K562 (cell line): ENCODE measurements around the gene FANCI. TPM values are rescaled to one million over a fixed set of nuclear protein-coding genes. Genes with fewer than 3 reads are reported as not detected.

ENCODE experiments used
- ATAC-seq: fragments of 200-7000 bp; cut with Tn5 transposase; 3 replicates; pipeline ENCODE4 v1.9.1; 2020; ENCODE audit warnings: moderate library complexity
- BruUV-seq: library from RNA; stranded (reverse); fragments of 400-500 nt; replicated peaks from 2 replicates; lab custom pipeline; 2021; lab: Mats Ljungman, UMichigan
- CTCF ChIA-PET: fragments of 300-600 bp; formaldehyde crosslinking; extraction: SDS; loops from one replicate; lab custom pipeline; 2021; ENCODE audit warnings: low intra/inter-chr PET ratio; lab: Yijun Ruan, JAX
- POLR2A ChIA-PET: fragments of 300-600, 350-650 bp; sonication (Branson Sonifier 250); formaldehyde crosslinking; extraction: SDS; loops from one replicate; lab custom pipeline; 2021; ENCODE audit warnings: antibody characterized with exemption, inconsistent platforms; lab: Yijun Ruan, JAX
- DNase-seq, 4 experiments: peaks; one replicate each; pipeline versions ENCODE4 v3.0.0 to v3.0.0-alpha.2; 2011 to 2018; ENCODE audit warnings: low spot score in 3 of 4, mixed read lengths in 3 of 4; ENCODE audit errors: extremely low read depth in 1 of 4
- FAIRE-seq: peaks from 2 replicates; lab custom pipeline; 2011; peaks lifted over from hg19 to GRCh38; lab: Jason Lieb, UNC
- H2AFZ ChIP-seq: 2 replicates; pipeline ENCODE4 v1.6.0; 2011; ENCODE audit warnings: low read depth, low read length, control low read depth, inconsistent platforms
- H3K27ac ChIP-seq: fragments of 200-600 bp; 3 replicates; pipeline ENCODE4 v1.8.0; 2011; ENCODE audit warnings: low read depth, mild to moderate bottlenecking, control low read depth, inconsistent platforms, low read length, moderate library complexity, mixed read lengths; ENCODE audit errors: extremely low read depth
- H3K27me3 ChIP-seq, 2 experiments: fragments of 300-600 bp in 1 of 2; 2 replicates in 1 of 2; 3 replicates in 1 of 2; pipeline versions ENCODE4 v1.6.0 to v1.8.0; 2011; ENCODE audit warnings: inconsistent platforms in 2 of 2, low read length in 2 of 2, mild to moderate bottlenecking in 1 of 2, mixed read lengths in 1 of 2, moderate library complexity in 1 of 2; ENCODE audit not compliant: control insufficient read depth in 2 of 2, insufficient read depth in 2 of 2
- H3K36me3 ChIP-seq: fragments of 300-600 bp; 3 replicates; pipeline ENCODE4 v1.8.0; 2011; ENCODE audit warnings: mild to moderate bottlenecking, low read length, inconsistent platforms; ENCODE audit not compliant: control insufficient read depth, insufficient read depth
- H3K4me1 ChIP-seq, 2 experiments: fragments of 200-600 bp in 1 of 2; replicated peaks in 1 of 2; 2 replicates in 1 of 2; 3 replicates in 1 of 2; pipeline versions ENCODE4 v1.5.1 to v1.8.0; 2011; ENCODE audit warnings: inconsistent platforms in 2 of 2, low read length in 2 of 2, mild to moderate bottlenecking in 1 of 2, mixed read lengths in 1 of 2, moderate library complexity in 1 of 2; ENCODE audit not compliant: control insufficient read depth in 2 of 2, insufficient read depth in 2 of 2
- H3K4me2 ChIP-seq: 2 replicates; pipeline ENCODE4 v1.6.1; 2011; ENCODE audit warnings: low read length, control low read depth, inconsistent platforms, mixed read lengths; ENCODE audit not compliant: insufficient read depth
- H3K4me3 ChIP-seq: fragments of 200-600 bp; sonication (generic), shearing (Covaris generic); 2 replicates; pipeline ENCODE4 v1.5.1; 2016; ENCODE audit warnings: control low read depth, inconsistent platforms
- H3K79me2 ChIP-seq: fragments of 200-600 bp; 3 replicates; pipeline ENCODE4 v1.8.0; 2011; ENCODE audit warnings: low read length, inconsistent platforms; ENCODE audit not compliant: control insufficient read depth, insufficient read depth
- H3K9ac ChIP-seq, 2 experiments: 2 replicates each; pipeline versions ENCODE4 v1.6.0 to v1.6.1; 2011; ENCODE audit warnings: low read depth in 2 of 2, low read length in 2 of 2, control low read depth in 1 of 2, inconsistent platforms in 1 of 2, mild to moderate bottlenecking in 1 of 2, mixed read lengths in 1 of 2; ENCODE audit not compliant: insufficient read depth in 1 of 2
- H3K9me1 ChIP-seq: one replicate; pipeline ENCODE4 v1.6.0; 2011; ENCODE audit warnings: inconsistent platforms, mild to moderate bottlenecking, low read length, moderate library complexity; ENCODE audit not compliant: control insufficient read depth, insufficient read depth
- H3K9me3 ChIP-seq: replicated peaks from 2 replicates; pipeline ENCODE4 v1.5.1; 2011; ENCODE audit warnings: low read depth, low read length, inconsistent platforms; ENCODE audit not compliant: control insufficient read depth, insufficient read depth
- H4K20me1 ChIP-seq: replicated peaks from 2 replicates; pipeline ENCODE4 v1.6.1; 2011; ENCODE audit warnings: low read length, inconsistent platforms, mixed read lengths; ENCODE audit not compliant: control insufficient read depth, insufficient read depth
- ARNT ChIP-seq, 2 experiments: fragments of 450-650 bp; IDR thresholded peaks; 2 replicates each; pipeline ENCODE4 v1.6.1; 2016; ENCODE audit warnings: mild to moderate bottlenecking in 1 of 2
- EP400 ChIP-seq: fragments of 450-650 bp; IDR thresholded peaks from 2 replicates; pipeline ENCODE4 v1.6.1; 2017; ENCODE audit warnings: antibody characterized with exemption, mild to moderate bottlenecking, moderate library complexity
- JUN ChIP-seq, 2 experiments: sonication (generic) in 1 of 2; formaldehyde crosslinking in 1 of 2; IDR thresholded peaks; 2 replicates each; pipeline versions ENCODE4 v1.6.1 to v1.8.0; 2012 to 2022; ENCODE audit warnings: borderline replicate concordance in 2 of 2, mild to moderate bottlenecking in 2 of 2, improper control_type of control experiment in 1 of 2, low read depth in 1 of 2, low read length in 1 of 2, missing genetic modification reagents in 1 of 2
- LCOR ChIP-seq: sonication (generic); formaldehyde crosslinking; IDR thresholded peaks from 2 replicates; pipeline ENCODE4 v1.8.0; 2022; ENCODE audit warnings: mild to moderate bottlenecking, missing genetic modification reagents
- MBD1 ChIP-seq: fragments of 250-450 bp; sonication (Bioruptor Pico); IDR thresholded peaks from 2 replicates; pipeline ENCODE4 v1.8.0; 2022; ENCODE audit warnings: inconsistent platforms
- MNT ChIP-seq, 2 experiments: fragments of 450-650 bp; conservative IDR thresholded peaks; 2 replicates each; pipeline ENCODE4 v1.6.1; 2017; ENCODE audit warnings: mild to moderate bottlenecking in 2 of 2, moderate library complexity in 2 of 2
- POLR2B ChIP-seq: fragments of 450-650 bp; IDR thresholded peaks from 2 replicates; pipeline ENCODE4 v1.6.1; 2018; ENCODE audit warnings: low read depth; ENCODE audit not compliant: partially characterized antibody
- PTBP1 ChIP-seq: fragments of 200-400 bp; formaldehyde crosslinking; IDR thresholded peaks from 2 replicates; pipeline ENCODE4 v1.6.1; 2017; ENCODE audit warnings: low read depth, low read length
- RBM17 ChIP-seq: fragments of 200-400 bp; formaldehyde crosslinking; IDR thresholded peaks from 2 replicates; pipeline ENCODE4 v1.6.1; 2017; ENCODE audit warnings: low read depth, mild to moderate bottlenecking, low read length, borderline replicate concordance
- RBM25 ChIP-seq: fragments of 200-400 bp; formaldehyde crosslinking; IDR thresholded peaks from 2 replicates; pipeline ENCODE4 v1.6.1; 2018; ENCODE audit warnings: low read length, low read depth, moderate library complexity; ENCODE audit not compliant: severe bottlenecking
- ZFX ChIP-seq: sonication (generic); formaldehyde crosslinking; IDR thresholded peaks from 2 replicates; pipeline ENCODE4 v1.8.0; 2022; ENCODE audit warnings: mild to moderate bottlenecking, missing genetic modification reagents, moderate library complexity
- ZNF212 ChIP-seq: fragments of 450-650 bp; formaldehyde crosslinking; IDR thresholded peaks from 2 replicates; pipeline ENCODE4 v1.4.0; 2020; ENCODE audit warnings: mild to moderate bottlenecking
- ZNF436 ChIP-seq: fragments of 250-450, 450-650 bp; sonication (Bioruptor Pico); formaldehyde crosslinking; IDR thresholded peaks from 2 replicates; pipeline ENCODE4 v1.7.0; 2020; ENCODE audit warnings: mild to moderate bottlenecking
- ZNF696 ChIP-seq: fragments of 250-450 bp; sonication (Bioruptor Pico); conservative IDR thresholded peaks from 2 replicates; pipeline ENCODE4 v1.4.0; 2020; ENCODE audit warnings: mild to moderate bottlenecking, moderate library complexity
- ZNF717 ChIP-seq: fragments of 250-450 bp; sonication (Bioruptor Pico); IDR thresholded peaks from 2 replicates; pipeline ENCODE4 v1.5.0; 2021
- WGBS: fragments of 100-300 bp; shearing (Covaris generic); methylation state at CpG from one replicate; pipeline ENCODE4 v1.1.6; 2016; ENCODE audit warnings: low coverage, mixed read lengths; ENCODE audit not compliant: insufficient coverage; ENCODE audit errors: missing lambda C conversion rate; 5-methylcytosine and 5-hydroxymethylcytosine counted together
- in situ Hi-C: fragments of 300-500 bp; cut with MboI; formaldehyde crosslinking; loops from 4 replicates; pipeline ENCODE4 v1.15.0; 2018; ENCODE audit warnings: inconsistent platforms, mixed read lengths
- intact Hi-C: fragments of 100-400 bp; cut with micrococcal nuclease; formaldehyde crosslinking; loops from 2 replicates; pipeline ENCODE4 v1.14.2; 2022
- polyA plus RNA-seq, 8 experiments: library from polyadenylated mRNA; depleted of rRNA in 4 of 8; stranded (reverse) in 5 of 8; unstranded in 3 of 8; fragments of >200 nt; fragmentation: Nextera tagmentation in 2 of 8; fragmentation: Illumina TruSeq in 1 of 8; extraction: Ambion mirVana in 2 of 8; extraction: Trizol in 1 of 8; gene quantifications; 2 replicates each; pipeline versions ENCODE4 v1.2.1 to v1.2.3, GENCODE V29; 2011 to 2014; ENCODE audit warnings: inconsistent platforms in 1 of 8, missing spikeins in 1 of 8
- total RNA-seq, 7 experiments: library from RNA; depleted of rRNA in 6 of 7; stranded (reverse); fragments of >200 nt in 6 of 7; fragmentation: Illumina TruSeq in 2 of 7; extraction: Trizol in 2 of 7; gene quantifications; 2 replicates each; pipeline versions ENCODE4 v1.2.1 to v1.2.3, GENCODE V29; 2011 to 2021; ENCODE audit warnings: low replicate concordance in 1 of 7
- TF ChIP-seq, protein P1 (sequence below): sonication (generic); formaldehyde crosslinking; IDR thresholded peaks from 2 replicates; pipeline ENCODE4 v1.8.0; 2023; ENCODE audit warnings: mild to moderate bottlenecking, missing genetic modification reagents

FANCI gene
- total and polyA plus RNA-seq, 9 of the 15 experiments (the other 6 are each of a cell fraction or from before 2014, with no cell fraction given) = 72.1 to 165 (median 131) TPM

DNA sequence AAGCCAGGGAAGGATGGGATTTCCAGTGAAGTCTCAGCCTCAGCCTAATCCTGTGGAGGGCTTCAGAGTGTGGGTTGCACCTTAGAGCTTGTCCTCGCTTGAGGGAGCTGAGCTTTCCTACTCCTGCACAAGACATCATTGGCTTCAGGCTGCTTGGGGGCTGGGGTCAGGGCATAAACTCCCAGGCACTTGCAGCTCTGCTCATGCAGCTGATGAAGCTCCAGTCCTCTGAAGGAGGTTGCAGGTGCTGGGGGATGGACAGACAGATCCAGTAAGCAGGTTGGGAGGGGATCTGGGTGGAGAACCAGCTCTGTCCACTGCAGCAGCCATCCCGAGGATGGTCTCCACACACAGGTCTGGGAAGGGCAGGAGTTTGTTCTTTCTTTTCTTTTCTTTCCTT, 110.2 kb downstream of the FANCI start:
- H3K9me1 ChIP-seq = no peaks in the 10 kb centered on the region
- no peak overlapping the region for H3K4me3 ChIP-seq
- BruUV-seq = no TSS peak
- intact Hi-C loops (loop anchor here (2.0 to 10.0 kb wide), 2 partner anchors 19 to 201 kb away; partner anchors contain the start of gene POLG), in situ Hi-C loops (no loop called here)
- ChIA-PET POLR2A (interaction anchor here (0.6 to 1.4 kb wide), 2 partner anchors 35 to 36 kb away, joined by 3 read pairs; no protein-coding TSS in a partner anchor), CTCF (no interaction called here)
- no peak for ATAC-seq
- H3K27me3 ChIP-seq = peaks cover 38 to 83% of the 10 kb centered on the region in 2 experiments
- no peak overlapping the region for H3K9ac ChIP-seq
- H3K9me3 ChIP-seq = no peaks in the 10 kb centered on the region
- no peaks in the 10 kb centered on the region for H3K36me3 ChIP-seq
- 0% methylated on average over 2 of the region's 2 CpGs for WGBS
- DNase-seq = no peak
- H3K4me1 ChIP-seq = peaks cover 0 to 9% of the 10 kb centered on the region in 2 experiments; a peak in 2 of 5 replicates
- no peaks in the 10 kb centered on the region for H3K79me2 ChIP-seq
- H3K4me2 ChIP-seq = no peak overlapping the region
- FAIRE-seq = no peak
- no peak overlapping the region for H2AFZ ChIP-seq
- H3K27ac ChIP-seq = no peak overlapping the region
- H4K20me1 ChIP-seq = peaks cover 11% of the 10 kb centered on the region
- TF ChIP-seq ZNF696 (CRISPR knock-in tag) (no peak), ZFX (CRISPR knock-in tag) (no peak), EP400 (no peak), ZNF436 (CRISPR knock-in tag) (no peak), ZNF717 (CRISPR knock-in tag) (no peak), RBM17 (no peak), ARNT (IDR thresholded peaks at IDR 0.05) (no peak), MNT (conservative IDR thresholded peaks at IDR 0.05) (no peak), ZNF212 (no peak), LCOR (CRISPR knock-in tag) (no peak), MBD1 (CRISPR knock-in tag) (no peak), PTBP1 (no peak), RBM25 (no peak), POLR2B (no peak), JUN (IDR thresholded peaks at IDR 0.05; ENCODE audit: borderline replicate concordance, low read depth, low read length) (no peak), JUN (CRISPR knock-in tag; IDR thresholded peaks at IDR 0.05; ENCODE audit: borderline replicate concordance) (no peak)
- TF ChIP-seq, protein P1, sequence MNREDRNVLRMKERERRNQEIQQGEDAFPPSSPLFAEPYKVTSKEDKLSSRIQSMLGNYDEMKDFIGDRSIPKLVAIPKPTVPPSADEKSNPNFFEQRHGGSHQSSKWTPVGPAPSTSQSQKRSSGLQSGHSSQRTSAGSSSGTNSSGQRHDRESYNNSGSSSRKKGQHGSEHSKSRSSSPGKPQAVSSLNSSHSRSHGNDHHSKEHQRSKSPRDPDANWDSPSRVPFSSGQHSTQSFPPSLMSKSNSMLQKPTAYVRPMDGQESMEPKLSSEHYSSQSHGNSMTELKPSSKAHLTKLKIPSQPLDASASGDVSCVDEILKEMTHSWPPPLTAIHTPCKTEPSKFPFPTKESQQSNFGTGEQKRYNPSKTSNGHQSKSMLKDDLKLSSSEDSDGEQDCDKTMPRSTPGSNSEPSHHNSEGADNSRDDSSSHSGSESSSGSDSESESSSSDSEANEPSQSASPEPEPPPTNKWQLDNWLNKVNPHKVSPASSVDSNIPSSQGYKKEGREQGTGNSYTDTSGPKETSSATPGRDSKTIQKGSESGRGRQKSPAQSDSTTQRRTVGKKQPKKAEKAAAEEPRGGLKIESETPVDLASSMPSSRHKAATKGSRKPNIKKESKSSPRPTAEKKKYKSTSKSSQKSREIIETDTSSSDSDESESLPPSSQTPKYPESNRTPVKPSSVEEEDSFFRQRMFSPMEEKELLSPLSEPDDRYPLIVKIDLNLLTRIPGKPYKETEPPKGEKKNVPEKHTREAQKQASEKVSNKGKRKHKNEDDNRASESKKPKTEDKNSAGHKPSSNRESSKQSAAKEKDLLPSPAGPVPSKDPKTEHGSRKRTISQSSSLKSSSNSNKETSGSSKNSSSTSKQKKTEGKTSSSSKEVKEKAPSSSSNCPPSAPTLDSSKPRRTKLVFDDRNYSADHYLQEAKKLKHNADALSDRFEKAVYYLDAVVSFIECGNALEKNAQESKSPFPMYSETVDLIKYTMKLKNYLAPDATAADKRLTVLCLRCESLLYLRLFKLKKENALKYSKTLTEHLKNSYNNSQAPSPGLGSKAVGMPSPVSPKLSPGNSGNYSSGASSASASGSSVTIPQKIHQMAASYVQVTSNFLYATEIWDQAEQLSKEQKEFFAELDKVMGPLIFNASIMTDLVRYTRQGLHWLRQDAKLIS (CRISPR knock-in tag) = no peak
